CD4-positive, alpha-beta T cell (primary cell): ENCODE data around the gene LGALS3BP. TPM values are rescaled to one million over a fixed set of nuclear protein-coding genes. Genes with fewer than 3 reads are reported as not detected.

Experiments used
- ATAC-seq: fragments of 200-7000 bp; cut with Tn5 transposase; one replicate; pipeline ENCODE4 v1.10.0; 2022; ENCODE audit warnings: mild to moderate bottlenecking; ENCODE audit not compliant: poor library complexity
- CTCF ChIA-PET: fragments of 350-600 bp; sonication (Branson Sonifier 250); formaldehyde crosslinking; loops from one replicate; lab custom pipeline; 2021; ENCODE audit warnings: antibody characterized with exemption, inconsistent platforms; lab: Charles Lee
- POLR2A ChIA-PET: fragments of 350-600 bp; sonication (Branson Sonifier 250); formaldehyde crosslinking; loops from one replicate; lab custom pipeline; 2021; ENCODE audit warnings: antibody characterized with exemption, inconsistent platforms; lab: Charles Lee
- DNase-seq, 14 experiments: peaks; one replicate each; pipeline ENCODE4 v3.0.0-alpha.2; 2013 to 2020; ENCODE audit warnings: mixed read lengths in 2 of 14
- H3K27ac ChIP-seq, 2 donors: one replicate each; pipeline versions ENCODE4 v1.5.1 to v1.7.0; 2013; ENCODE audit warnings: low read length in 2 of 2, low read depth in 1 of 2, mild to moderate bottlenecking in 1 of 2
- H3K27me3 ChIP-seq, 2 experiments: 1 replicate in 1 of 2; 2 replicates in 1 of 2; pipeline versions ENCODE4 v1.6.1 to v1.7.0; 2013; ENCODE audit warnings: low read length in 2 of 2, control low read depth in 1 of 2, mild to moderate bottlenecking in 1 of 2, moderate library complexity in 1 of 2; ENCODE audit not compliant: insufficient read depth in 2 of 2, control insufficient read depth in 1 of 2
- H3K36me3 ChIP-seq: one replicate; pipeline ENCODE4 v1.6.1; 2013; ENCODE audit warnings: low read length, control low read depth; ENCODE audit not compliant: insufficient read depth
- H3K4me1 ChIP-seq: one replicate; pipeline ENCODE4 v1.6.1; 2013; ENCODE audit warnings: low read length, control low read depth; ENCODE audit not compliant: insufficient read depth
- H3K4me3 ChIP-seq: one replicate; pipeline ENCODE4 v1.5.1; 2013; ENCODE audit warnings: mild to moderate bottlenecking, low read length, moderate library complexity
- H3K9me3 ChIP-seq, 2 experiments: 1 replicate in 1 of 2; 2 replicates in 1 of 2; pipeline versions ENCODE4 v1.6.1 to v1.7.0; 2013; ENCODE audit warnings: low read length in 2 of 2, mild to moderate bottlenecking in 2 of 2, control low read depth in 1 of 2, moderate library complexity in 1 of 2; ENCODE audit not compliant: control insufficient read depth in 1 of 2, insufficient read depth in 1 of 2
- H3K27ac Mint-ChIP-seq: one replicate; pipeline ENCODE4 v1.8.0; 2020; ENCODE audit warnings: mixed read lengths
- H3K27me3 Mint-ChIP-seq: one replicate; pipeline ENCODE4 v1.8.0; 2021; ENCODE audit warnings: mixed read lengths
- H3K36me3 Mint-ChIP-seq: one replicate; pipeline ENCODE4 v1.8.0; 2021; ENCODE audit warnings: low read depth, mixed read lengths
- H3K4me1 Mint-ChIP-seq: one replicate; pipeline ENCODE4 v1.8.0; 2021; ENCODE audit warnings: low read depth, mixed read lengths
- H3K4me3 Mint-ChIP-seq: one replicate; pipeline ENCODE4 v1.8.0; 2020; ENCODE audit warnings: mild to moderate bottlenecking, mixed read lengths
- H3K9me3 Mint-ChIP-seq: one replicate; pipeline ENCODE4 v1.8.0; 2020; ENCODE audit warnings: mixed read lengths
- CTCF ChIP-seq: fragments of 200-600 bp; IDR thresholded peaks from one replicate; pipeline ENCODE4 v1.8.0; 2022; ENCODE audit warnings: antibody characterized with exemption, mild to moderate bottlenecking
- intact Hi-C, 2 experiments: fragments of 100-400 bp; cut with DNase I in 1 of 2; cut with micrococcal nuclease in 1 of 2; formaldehyde crosslinking; loops; one replicate each; pipeline versions ENCODE4 v1.15.1 to v1.9.0; 2023 to 2025; cut with DNase I, micrococcal nuclease
- total RNA-seq, 174 experiments: library from RNA in 2 of 174; stranded (reverse) in 2 of 174; gene quantifications; one replicate each; pipeline ENCODE4 v1.2.3 and lab custom pipeline; 2021 to 2026

LGALS3BP gene
- total RNA-seq, 2 experiments from 2014 or later = 38.8 to 41.0 TPM

- H3K27me3 ChIP-seq = no peaks in the 10 kb centered on the region
- no peak for TF ChIP-seq CTCF
- intact Hi-C loops = no loop called here
- ATAC-seq (no peak), DNase-seq (no peak)
- H3K27me3 Mint-ChIP-seq = no peaks in the 10 kb centered on the region
- H3K9me3 ChIP-seq = no peaks in the 10 kb centered on the region
- no peak overlapping the region for H3K4me3 ChIP-seq
- POLR2A ChIA-PET = no interaction called here
- H3K4me1 ChIP-seq = peaks cover 7% of the 10 kb centered on the region
- CTCF ChIA-PET = no interaction called here
- no peak overlapping the region for H3K27ac Mint-ChIP-seq
- peaks cover 68% of the 10 kb centered on the region for H3K36me3 Mint-ChIP-seq
- H3K9me3 Mint-ChIP-seq = no peaks in the 10 kb centered on the region
- no peak overlapping the region for H3K27ac ChIP-seq
- peaks cover 75% of the 10 kb centered on the region for H3K36me3 ChIP-seq
- H3K4me1 Mint-ChIP-seq = peaks cover 17% of the 10 kb centered on the region
- H3K4me3 Mint-ChIP-seq = no peak overlapping the region
Measured at GRCh38 chr17:78996781-78997201, 17.1 kb upstream of the LGALS3BP start.

- H3K27ac ChIP-seq = no peak overlapping the region
- Mint-ChIP-seq H3K4me3 (no peak overlapping the region), H3K27me3 (no peaks in the 10 kb centered on the region), H3K9me3 (no peaks in the 10 kb centered on the region), H3K36me3 (peaks cover 67% of the 10 kb centered on the region), H3K4me1 (peaks cover 9% of the 10 kb centered on the region), H3K27ac (peak overlapping the region; percentile 36)
- ChIA-PET POLR2A (no interaction called here), CTCF (interaction anchor here (0.6 kb wide), 1 partner anchor 151 kb away, joined by 3 read pairs; no protein-coding TSS in a partner anchor)
- H3K4me3 ChIP-seq = no peak overlapping the region
- peaks cover 81% of the 10 kb centered on the region for H3K36me3 ChIP-seq
- intact Hi-C loops = no loop called here
- H3K4me1 ChIP-seq = peaks cover 7% of the 10 kb centered on the region
- ATAC-seq = no peak
- no peaks in the 10 kb centered on the region for H3K27me3 ChIP-seq
- no peak for DNase-seq
- no peaks in the 10 kb centered on the region for H3K9me3 ChIP-seq
- TF ChIP-seq CTCF = no peak
Measured at GRCh38 chr17:78995761-78996451, 16.2 kb upstream of the LGALS3BP start.

GRCh38 chr17:78995022-78995760, 15.5 kb upstream of the LGALS3BP start:
- CTCF ChIA-PET = no interaction called here
- no peaks in the 10 kb centered on the region for H3K27me3 ChIP-seq

More at GRCh38 chr17:78995022-78995760, 15.5 kb upstream of the LGALS3BP start:
- peak in 1 of 14 experiments; percentile 19 for DNase-seq
- H3K9me3 ChIP-seq = no peaks in the 10 kb centered on the region
- no peak for TF ChIP-seq CTCF
- POLR2A ChIA-PET = no interaction called here
- no peak overlapping the region for H3K27ac Mint-ChIP-seq
- no peak overlapping the region for H3K4me3 ChIP-seq
- H3K36me3 ChIP-seq = peaks cover 79% of the 10 kb centered on the region
- H3K36me3 Mint-ChIP-seq = peaks cover 65% of the 10 kb centered on the region
- H3K27me3 Mint-ChIP-seq = no peaks in the 10 kb centered on the region
- H3K4me1 Mint-ChIP-seq = peaks cover 8% of the 10 kb centered on the region
- H3K27ac ChIP-seq = no peak overlapping the region
- ATAC-seq = no peak
- intact Hi-C loops = no loop called here
- peaks cover 7% of the 10 kb centered on the region for H3K4me1 ChIP-seq
- H3K9me3 Mint-ChIP-seq = no peaks in the 10 kb centered on the region
- H3K4me3 Mint-ChIP-seq = no peak overlapping the region
